ENCODE measurements around the gene GAB1.

Gene GAB1

GRCh38 chr4:143384381-143384994 is 47.8 kb downstream of the GAB1 start:
- no peak for DNase-seq (ENCODE audit: low read depth, low spot score)

- DNase-seq (ENCODE audit: low read depth, low spot score): no peak
These were observed 50.1 kb downstream of the GAB1 start for GRCh38 chr4:143386812-143387211.

GRCh38 chr4:143389579-143390195 is 53.0 kb downstream of the GAB1 start:
- DNase-seq (ENCODE audit: low read depth, low spot score): no peak

GRCh38 chr4:143390764-143391163 is 54.1 kb downstream of the GAB1 start:
- no peak for DNase-seq (ENCODE audit: low read depth, low spot score)

GRCh38 chr4:143391261-143391660 is 54.6 kb downstream of the GAB1 start:
- DNase-seq (ENCODE audit: low read depth, low spot score): no peak

GRCh38 chr4:143391895-143392294 is 55.2 kb downstream of the GAB1 start:
- no peak for DNase-seq (ENCODE audit: low read depth, low spot score)

GRCh38 chr4:143393195-143393594 is 56.5 kb downstream of the GAB1 start:
- DNase-seq (ENCODE audit: low read depth, low spot score): no peak

- no peak for DNase-seq (ENCODE audit: low read depth, low spot score)
These were observed 58.2 kb downstream of the GAB1 start for GRCh38 chr4:143394739-143395453.

GRCh38 chr4:143396695-143397094 is 60.0 kb downstream of the GAB1 start:
- no peak for DNase-seq (ENCODE audit: low read depth, low spot score)

GRCh38 chr4:143397335-143397734 is 60.7 kb downstream of the GAB1 start:
- no peak for DNase-seq (ENCODE audit: low read depth, low spot score)

- DNase-seq (ENCODE audit: low read depth, low spot score): no peak
These were observed 61.2 kb downstream of the GAB1 start for GRCh38 chr4:143397887-143398286.

GRCh38 chr4:143399113-143399949 is 62.7 kb downstream of the GAB1 start:
- DNase-seq (ENCODE audit: low read depth, low spot score): no peak

GRCh38 chr4:143400082-143400481 is 63.4 kb downstream of the GAB1 start:
- DNase-seq (ENCODE audit: low read depth, low spot score): no peak

- no peak for DNase-seq (ENCODE audit: low read depth, low spot score)
These were observed 66.3 kb downstream of the GAB1 start for GRCh38 chr4:143402776-143403552.

- no peak for DNase-seq (ENCODE audit: low read depth, low spot score)
These were observed 66.8 kb downstream of the GAB1 start for GRCh38 chr4:143403553-143403820.

- DNase-seq (ENCODE audit: low read depth, low spot score): no peak
These were observed 67.9 kb downstream of the GAB1 start for GRCh38 chr4:143404555-143404954.

- no peak for DNase-seq (ENCODE audit: low read depth, low spot score)
These were observed 68.5 kb downstream of the GAB1 start for GRCh38 chr4:143405075-143405730.

GRCh38 chr4:143406523-143406922 is 69.8 kb downstream of the GAB1 start:
- DNase-seq (ENCODE audit: low read depth, low spot score): no peak

- DNase-seq (ENCODE audit: low read depth, low spot score): no peak
These were observed 70.8 kb downstream of the GAB1 start for GRCh38 chr4:143407474-143407873.

GRCh38 chr4:143407888-143408287 is 71.2 kb downstream of the GAB1 start:
- no peak for DNase-seq (ENCODE audit: low read depth, low spot score)

- DNase-seq (ENCODE audit: low read depth, low spot score): no peak
These were observed 73.3 kb downstream of the GAB1 start for GRCh38 chr4:143410015-143410414.

Data from activated naive CD8-positive, alpha-beta T cell treated with anti-CD3 and anti-CD28 coated beads, Interleukin-2, amount 50 U/mL, for 16 hours (primary cell).